ENCODE data around the gene ARHGEF7.

ARHGEF7 gene

DNA sequence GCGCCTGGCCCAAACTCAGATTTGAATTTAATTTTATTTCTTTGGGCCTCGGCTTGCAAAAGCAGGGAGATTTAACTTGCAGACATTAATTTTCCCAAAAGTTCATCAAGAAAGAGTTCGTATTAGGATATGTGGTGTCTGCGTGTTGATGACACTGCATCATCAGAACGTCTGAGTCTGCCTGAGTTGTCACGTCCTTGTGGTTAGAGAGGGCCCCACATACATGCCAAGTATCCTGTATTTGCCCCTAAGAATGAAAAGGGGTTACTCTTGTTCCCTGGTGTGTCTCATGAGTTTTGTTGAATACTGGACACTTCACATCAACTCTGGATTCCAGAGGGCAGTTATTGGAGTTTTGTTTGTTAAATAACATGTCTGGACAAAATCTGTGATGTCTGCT, 199.7 kb downstream of the ARHGEF7 start:
- no peak for DNase-seq

DNA sequence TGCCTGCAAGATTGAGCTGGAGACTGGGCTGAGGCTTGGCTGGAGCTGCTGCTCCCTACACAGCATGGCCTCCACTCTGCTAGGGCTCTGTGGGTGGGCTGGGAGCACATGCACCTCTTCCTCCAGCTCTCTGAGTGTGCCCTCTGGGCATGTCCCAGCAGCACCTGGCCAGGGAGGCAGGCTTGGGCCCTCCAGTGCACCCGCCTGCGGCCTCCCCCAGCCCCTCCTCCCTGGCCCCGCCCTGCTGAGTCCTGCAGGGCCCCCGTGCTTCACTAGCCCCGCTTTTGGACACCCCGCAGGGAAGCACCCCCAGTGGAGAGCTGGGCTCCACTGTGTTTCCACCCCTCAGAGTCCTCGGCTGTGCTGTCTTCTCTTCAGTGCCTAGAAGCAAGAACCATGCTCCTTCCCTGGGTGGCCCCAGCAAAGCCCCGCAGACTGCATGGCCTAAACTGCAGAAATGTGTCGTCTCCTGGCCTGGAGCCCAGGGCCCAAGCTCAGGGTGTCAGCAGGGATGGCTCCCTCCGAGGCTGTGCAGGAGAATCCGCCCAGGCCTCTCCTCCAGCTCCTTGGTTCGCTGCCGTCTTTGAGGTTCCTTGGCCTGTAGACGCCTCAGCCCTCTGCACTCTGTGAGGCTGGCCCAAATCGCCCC, 200.4 kb downstream of the ARHGEF7 start:
- DNase-seq, result no peak

DNA sequence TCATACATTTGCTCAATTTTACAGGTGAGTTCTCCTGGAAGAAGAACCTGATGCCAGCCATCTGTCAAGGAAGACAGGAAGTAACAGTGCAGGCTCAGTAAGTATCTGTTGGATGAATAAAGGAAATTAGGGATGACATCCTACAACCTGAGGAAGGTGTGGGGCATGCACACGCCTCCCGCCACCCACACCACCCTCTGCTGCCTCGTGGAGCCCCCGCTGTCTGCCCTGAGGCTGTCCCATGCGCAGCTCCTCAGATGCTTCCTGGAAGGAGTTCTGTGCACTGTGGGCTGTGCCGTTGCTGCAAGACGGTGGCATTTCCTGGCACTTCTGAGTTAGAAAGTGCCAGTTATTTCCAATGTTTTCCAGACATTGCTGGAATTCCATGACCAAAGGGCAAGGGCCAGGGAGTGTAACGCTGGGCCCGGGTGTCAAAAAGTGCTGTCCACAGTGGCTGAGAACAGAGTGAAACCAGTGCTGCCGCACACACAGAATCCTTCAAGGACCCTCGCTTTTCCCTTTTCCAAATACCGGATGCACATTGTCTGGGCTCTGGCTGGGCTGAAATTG, 201.1 kb downstream of the ARHGEF7 start:
- DNase-seq, result no peak

DNA sequence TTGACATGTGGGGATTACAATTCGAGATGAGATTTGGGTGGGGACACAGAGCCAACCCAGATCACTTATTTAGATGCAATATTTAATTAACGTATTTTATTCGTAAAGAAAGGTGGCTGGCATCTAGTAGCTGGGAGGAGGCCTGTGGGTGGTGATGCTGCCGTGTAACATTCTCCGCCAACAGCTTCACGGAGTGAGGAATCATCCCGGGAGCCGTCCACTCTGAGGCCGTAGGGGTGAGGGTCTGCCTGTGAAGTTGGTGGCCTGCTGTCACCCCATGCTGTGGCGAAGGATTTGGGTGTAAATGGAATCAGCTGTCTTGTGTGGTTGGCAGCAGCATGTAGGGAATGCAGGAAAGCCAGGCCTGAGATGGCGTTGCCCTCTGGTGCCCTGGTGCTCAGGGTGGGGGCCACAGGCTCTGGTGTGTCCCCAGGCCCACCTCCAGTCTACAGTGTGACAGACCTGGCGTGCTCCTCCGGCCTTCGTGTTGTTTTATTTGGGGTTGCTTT, 202.0 kb downstream of the ARHGEF7 start:
- DNase-seq, result no peak

DNA sequence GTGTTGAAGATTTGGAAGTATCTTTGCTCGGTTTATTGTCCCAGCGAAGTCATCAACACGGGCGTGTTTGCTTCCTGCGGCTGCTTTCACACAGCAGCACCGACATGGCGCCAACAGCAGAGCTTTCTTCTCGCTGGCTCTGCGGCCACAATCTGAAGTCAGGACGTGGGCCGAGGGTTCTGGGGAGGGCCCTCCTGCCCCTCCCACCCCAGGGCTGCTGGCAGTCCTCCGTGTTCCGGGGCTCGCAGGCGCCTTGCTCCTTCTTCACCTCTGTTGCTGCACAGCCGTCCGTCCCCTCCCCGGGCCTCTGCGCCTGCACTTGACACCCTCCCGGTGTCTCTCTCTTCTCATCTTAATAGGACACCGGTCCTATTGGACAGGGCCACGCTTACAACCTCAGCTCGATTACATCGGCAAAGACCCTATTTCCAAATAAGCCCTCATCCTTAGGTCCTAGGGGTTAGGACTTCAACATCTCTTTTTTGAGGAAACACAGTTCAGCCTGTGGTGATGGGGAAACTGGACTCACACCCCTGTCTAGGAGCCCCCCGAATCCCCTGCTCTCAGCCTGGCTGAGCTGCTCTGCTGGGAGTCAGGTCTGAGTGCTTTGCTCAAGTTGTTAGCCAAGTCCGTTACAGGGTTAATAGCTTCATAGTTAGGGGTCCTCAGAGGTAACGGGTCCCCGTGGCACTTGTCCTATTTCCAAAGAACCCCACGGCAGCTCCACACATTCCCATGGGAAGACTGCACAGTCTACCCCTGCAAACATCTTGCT, 202.6 kb downstream of the ARHGEF7 start:
- no peak for DNase-seq

DNA sequence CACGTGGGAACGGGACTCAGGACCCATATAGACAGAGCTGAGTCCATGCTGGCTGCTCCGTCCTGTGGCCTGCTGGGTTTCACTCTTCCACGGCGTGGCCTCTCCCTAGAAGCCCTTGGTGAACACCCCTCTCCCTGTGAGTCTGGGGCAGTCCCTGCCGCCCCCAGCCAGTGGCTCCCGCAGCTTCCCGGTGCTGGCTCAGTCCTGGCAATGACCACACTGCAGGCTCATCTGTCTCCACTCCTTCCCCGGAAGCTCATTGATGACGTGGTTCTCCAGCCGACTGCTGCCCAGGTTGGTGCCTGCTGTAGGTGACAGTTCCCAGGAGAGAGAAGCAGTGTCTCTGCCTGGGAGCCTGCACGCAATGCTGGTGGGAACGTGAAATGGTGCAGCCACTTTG, 203.3 kb downstream of the ARHGEF7 start:
- no peak for DNase-seq

DNA sequence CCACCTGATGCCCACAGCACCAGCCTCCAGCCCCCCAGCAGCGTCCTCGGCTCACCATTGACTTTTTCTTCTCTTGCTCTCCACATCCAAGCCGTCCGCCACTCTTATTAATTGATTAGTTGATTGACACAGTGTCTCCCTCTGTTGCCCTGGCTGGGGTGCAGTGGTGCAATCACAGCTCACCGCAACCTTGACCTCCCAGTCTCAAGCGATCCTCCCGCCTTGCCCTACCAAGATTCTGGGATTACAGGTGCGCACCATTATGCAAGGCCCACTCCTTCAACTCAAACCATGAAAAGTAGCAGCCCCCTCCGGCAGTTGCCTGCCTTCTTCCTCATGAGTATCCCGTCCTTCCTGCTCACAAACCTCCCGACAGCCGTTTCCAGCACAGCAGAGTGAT, 204.4 kb downstream of the ARHGEF7 start:
- DNase-seq, result no peak

DNA sequence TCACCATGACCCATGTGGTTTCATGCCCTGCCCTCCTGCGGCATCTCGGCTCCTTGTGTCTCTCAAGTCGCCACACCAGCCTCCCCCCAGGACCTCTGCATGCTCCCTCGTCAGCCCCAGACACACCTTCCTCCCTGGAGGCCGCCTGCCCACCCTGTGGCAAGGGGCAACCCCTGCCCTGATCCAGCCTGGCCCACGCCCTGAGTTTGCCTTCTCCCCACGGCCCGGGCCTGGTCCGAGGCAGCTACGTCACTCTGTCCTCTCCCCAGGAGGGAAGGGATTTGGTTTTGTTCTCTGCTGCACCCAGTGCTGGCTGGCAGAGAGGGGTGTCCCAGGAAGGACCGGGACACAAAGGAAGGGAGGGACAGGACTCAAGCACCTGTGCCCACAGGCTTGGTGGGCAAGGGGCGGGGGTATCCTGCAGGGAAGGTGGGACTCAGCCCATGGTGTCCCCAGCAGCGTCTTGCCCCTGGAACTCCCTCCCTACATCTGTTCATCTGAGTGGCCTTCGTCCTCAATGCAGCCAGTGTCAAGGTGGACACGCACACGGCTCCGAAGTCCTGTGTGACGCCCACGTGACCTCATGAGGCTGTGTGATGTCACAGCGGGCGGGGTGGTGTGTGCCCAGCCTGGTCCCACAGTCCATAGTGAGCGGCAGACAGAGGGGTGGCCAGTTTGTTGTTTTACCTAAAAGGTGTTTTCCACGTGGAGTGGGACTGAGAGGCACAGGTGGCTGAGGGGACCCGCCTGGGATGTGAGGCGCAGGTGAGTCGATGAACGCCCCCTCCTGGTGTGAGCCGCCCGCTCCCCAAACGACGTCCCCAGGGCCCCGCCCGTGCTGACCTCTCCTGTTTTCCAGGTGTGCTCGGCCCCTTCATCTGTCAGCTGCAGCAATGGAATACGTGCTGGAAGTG, 205.1 kb downstream of the ARHGEF7 start, which contains the start of gene TEX29:
Gene TEX29 (plus strand): TSS at position 645 of the 914 bp plus-strand sequence. CDS start 249 bp downstream, at position 894.
- no peak for DNase-seq

DNA sequence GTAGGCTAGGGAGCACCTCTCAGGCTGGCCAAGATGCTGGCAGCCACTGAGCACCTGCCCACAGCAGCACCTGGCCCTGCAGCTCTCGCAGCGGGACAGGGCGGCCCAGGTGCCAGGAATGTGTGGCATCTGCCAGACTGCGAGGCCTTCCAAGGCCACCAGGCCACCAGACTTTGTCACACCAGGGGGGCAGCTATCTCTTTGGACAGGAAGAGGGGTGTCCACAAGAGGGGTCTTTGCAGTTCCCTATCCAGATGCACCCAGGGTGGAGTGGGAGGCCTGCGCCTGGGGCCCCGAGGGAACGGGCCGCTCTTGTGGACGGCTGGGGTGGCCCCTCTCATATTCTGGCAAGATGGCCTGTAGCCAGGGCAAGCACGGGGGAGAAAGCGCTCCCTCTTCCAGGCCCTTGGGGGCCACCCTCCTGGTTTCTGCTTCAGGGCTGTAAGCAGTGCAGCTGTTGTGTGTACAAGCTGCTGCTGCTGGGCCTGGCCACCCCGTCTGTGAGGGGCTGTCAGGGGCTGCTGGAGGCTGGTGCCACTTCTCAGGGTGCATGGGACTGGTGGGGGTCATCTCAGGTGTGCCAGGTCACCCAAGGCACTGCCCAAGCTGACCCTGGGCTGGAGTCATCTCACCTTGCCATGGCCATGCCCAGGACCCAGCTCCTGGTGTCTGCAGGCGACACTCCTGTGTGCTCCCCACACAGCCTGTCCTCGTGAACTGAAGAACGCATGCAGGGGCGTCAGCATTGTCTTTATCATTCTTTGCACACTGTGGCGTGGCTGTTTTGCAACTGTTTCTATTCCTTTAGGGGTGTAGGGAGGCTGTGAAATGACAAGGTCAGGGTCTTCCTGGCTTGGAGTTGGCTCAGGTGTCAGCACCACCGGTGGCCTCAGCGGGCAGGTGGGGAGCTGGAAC, 207.1 kb downstream of the ARHGEF7 start:
- no peak for DNase-seq

DNA sequence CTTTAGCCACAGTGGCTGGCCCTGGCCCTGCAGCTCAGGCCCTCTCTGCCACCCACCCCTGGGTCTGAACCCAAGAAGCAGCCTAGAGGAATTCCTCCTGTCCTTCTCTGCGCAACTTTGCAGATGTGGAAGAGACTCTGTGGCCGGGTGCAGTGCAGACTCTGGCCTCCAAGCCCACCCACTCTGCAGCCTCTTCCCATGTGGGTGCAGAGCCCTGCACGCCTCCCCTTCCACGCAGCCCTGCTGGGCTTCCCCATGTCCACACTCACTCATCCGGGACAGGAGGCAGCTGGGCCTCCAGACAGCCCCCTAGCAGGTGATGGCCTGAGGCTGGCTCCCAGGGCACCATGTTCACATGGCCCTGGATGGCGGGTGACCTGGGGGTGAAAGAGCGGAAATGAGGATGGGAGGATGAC, 207.8 kb downstream of the ARHGEF7 start:
- no peak for DNase-seq

DNA sequence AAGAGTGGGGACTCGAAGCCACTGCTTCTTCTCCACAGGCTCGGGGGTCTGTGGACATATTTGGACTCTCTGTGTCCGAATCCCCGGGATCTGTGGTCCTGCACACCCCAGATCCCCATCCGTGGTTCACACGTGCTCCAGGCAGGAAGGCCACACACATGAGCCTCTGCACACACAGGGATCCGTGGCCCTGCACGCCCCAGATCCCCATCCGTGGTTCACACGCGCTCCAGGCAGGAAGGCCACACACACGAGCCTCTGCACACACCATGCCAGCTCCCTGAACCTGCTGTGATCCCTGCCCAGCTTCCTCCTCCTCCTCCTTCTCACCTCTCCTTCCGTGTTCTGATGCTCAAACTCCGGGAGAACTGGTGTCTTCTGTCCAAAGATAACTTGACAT, 208.4 kb downstream of the ARHGEF7 start:
- no peak for DNase-seq

DNA sequence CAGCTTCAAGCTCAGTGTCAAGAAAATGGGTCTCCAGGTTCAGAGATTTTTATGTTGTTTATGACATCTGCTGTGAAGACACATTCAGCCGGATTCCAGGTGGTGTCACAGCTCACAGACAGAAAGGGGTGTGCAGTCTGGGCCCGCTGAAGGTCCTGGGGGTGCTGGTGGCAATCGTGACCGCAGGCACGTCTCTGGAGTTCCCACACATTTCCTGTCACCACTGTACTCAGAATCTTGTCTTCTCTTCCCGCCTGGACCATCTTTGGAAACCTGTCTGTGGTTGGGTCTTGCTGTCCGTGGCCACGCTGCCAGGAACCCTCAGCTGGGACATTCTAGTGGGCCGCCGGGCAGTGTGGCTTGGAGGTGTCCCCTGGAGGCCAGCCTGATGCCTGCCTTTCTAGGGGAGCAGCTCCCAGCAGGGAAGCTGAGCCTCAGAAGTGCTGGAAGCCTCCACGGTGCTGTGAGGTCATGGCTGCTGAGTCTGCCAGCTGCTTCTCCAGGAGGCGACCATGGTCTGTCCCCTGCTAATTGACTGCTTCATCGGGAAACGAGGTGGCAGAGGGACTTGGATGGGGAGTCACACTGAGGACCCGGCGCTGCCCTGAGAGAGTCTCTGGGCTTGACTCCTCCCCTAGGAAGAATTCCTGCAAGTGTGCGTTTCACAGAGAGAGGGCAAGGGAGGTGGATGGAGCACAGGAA, 209.0 kb downstream of the ARHGEF7 start:
- no peak for DNase-seq

DNA sequence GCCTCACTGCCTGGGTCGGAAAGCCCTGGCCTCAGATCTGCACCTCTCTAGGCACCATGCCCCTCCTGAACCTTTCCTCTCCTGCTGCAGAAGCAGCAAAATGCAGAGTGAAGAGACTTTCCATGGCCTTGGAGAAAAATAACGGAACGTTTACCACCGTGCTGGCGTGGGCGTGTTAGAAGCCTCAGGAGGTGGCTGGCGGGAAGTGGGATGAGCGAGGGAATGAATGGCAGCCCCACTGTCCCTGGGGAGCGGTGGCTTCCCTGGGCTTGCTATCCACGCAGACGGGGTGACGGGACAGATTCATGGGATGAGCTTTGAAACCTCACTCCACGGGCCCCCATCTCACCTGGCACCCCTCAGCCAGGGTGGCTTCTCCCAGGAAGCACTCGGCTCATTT, 209.6 kb downstream of the ARHGEF7 start:
- DNase-seq, result no peak

DNA sequence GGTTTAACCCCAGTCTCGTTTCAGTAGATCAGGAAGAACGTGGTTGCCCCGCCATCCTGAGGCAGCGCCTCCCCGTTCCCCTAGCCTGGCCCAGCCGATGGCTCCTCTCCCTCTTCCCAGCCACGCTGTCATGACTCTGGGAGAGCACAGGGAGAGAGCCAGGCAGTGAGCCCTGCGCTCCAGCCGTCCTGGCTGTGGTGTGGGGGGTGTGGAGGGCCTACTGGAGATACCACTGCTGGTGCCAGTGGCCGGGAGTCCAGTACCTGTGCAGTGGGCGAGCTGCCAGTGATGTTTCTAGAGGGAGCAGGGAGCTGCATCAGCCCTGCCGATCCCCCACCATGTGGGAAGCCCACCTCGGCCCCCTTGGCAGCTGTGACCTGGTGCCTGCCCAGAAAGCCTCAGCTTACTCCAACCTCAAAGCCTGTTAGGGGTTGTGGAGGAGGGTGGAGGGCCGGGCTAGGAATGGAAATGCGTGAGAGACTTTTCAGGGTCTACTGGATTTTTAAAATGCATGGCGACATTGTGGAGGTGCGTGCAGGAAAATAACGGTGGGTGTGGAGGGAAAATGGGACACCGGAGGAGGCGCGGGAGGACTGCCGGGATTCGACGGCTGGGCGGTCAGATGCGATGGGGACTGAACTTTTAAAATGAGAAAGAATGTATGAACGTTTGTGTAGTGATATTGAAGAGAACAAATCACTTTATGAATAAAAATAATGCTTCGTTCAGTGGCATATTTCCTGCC, 210.2 kb downstream of the ARHGEF7 start:
- DNase-seq, result no peak

DNA sequence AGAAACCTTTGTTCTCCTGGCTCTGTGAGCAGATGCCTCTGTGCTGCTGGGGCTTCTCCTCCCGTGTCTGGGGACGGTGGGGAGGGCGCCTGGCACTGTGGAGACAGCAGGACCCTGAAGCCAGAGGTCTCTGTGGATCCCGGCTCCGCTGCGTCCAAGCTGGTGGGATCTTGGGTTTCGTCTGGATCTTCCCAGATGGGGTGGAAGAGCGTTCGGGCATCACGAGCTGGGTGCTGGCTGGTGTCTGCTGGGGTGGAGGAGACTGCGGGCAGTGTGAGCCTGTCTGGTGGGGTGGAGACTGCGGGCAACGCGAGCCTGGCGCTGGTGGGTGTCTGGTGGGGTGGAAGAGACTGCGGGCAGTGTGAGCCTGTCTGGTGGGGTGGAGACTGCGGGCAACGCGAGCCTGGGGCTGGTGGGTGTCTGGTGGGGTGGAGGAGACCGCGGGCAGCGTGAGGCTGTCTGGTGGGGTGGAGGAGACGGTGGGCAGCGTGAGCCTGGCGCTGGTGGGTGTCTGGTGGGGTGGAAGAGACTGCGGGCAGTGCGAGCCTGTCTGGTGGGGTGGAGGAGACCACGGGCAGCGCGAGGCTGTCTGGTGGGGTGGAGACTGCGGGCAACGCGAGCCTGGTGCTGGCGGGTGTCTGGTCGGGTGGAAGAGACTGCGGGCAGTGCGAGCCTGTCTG, 211.0 kb downstream of the ARHGEF7 start:
- no peak for DNase-seq

DNA sequence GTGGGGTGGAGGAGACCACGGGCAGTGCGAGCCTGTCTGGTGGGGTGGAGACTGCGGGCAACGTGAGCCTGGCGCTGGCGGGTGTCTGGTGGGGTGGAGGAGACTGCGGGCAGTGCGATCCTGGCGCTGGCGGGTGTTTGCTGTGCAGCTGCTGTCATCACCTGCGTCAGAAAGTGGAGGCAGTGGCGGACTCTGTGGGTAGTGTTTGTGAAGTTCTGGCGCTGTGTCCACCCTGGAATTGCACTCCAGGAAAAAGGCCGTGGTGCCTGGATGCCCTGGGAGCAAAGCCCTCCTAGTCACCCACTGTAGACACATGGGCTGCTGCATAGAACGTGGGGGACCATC, 211.5 kb downstream of the ARHGEF7 start:
- DNase-seq, result no peak

DNA sequence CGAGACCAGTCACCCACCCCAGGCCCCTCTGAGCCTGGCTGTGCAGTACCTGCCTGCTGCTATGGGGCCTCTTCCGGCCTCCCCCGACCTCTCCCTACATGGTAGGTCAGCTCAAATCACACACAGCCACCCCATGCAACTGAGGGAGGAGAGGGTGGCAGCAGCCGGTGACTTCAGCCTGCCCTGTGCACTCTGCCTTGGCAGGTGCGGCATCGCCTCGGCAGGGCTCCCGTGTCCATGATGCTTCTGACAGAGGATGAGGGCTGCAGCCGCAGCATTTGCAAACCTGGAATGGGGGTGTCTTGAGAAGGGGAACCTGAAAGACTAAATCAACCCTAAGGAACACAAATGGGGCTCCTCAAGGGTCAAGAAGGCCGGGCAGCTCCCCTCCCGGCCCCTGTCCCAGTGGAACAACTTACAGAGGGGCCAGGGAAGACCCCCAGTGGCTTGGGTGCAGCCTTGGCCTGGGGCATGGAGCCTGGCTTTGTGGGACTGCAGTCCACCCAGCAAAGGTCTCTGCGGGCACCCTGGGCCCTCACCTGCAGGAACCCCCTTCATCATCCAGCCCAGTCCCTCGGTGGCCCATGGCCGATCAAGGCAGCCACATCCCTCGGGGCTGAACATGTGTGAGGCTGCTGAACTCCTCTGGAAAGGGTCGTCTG, 212.0 kb downstream of the ARHGEF7 start:
- no peak for DNase-seq

DNA sequence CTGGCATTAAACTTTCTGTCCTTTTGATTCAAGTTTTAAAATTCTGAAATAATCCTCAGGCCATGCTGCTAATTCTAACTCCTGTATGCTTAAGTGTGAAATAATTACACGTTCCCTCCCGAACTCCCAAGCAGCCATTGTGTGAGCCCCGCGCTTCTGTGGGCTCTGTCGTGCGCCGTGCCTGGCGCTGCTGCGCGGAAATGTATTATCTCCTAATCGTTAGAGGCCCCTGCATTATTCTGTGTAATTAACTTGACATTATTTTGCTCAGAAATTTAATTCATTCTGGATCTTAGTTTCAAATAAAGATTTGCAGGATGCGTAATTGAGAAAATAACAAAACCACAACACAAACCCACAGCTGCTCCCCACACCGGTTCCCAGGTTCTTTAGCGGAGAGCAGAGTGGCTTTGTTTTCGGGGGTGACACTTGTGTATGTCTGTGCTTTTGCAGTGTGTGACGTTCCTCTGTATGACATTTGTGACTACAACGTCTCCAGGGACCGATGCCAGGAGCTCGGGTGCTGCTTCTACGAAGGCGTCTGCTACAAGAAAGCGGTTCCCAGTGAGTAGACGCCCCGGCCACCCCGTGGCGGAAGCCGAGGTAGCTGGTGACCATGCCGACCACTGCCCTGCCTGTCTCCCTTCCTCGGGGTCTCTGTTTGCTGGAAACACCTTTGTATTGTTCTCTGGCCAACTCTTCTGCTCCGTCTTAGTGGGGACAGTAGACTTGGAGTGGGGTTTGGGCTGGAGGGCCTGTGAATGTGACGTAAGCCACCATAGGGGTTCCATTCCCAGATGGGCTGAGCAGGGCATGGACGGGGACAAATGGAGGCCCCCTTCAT, 212.8 kb downstream of the ARHGEF7 start:
- no peak for DNase-seq

All from stimulated activated naive CD4-positive, alpha-beta T cell (primary cell).